Upper lobe of left lung (tissue), 4 donors: ENCODE measurements around the gene RNF227.

Experiments used
- POLR2AphosphoS5 ChIP-seq, 2 donors: sonication (generic); formaldehyde crosslinking; IDR thresholded peaks; one replicate each; pipeline ENCODE4 v1.5.1; 2017; ENCODE audit warnings: antibody characterized with exemption in 2 of 2
- TF ChIP-seq, protein P1 (sequence below), 6 experiments: fragments of 450-650 bp in 4 of 6; fragments of 200-600 bp in 2 of 6; sonication (generic) in 2 of 6; IDR thresholded peaks; one replicate each; pipeline ENCODE4 v1.5.1; 2016 to 2019; ENCODE audit warnings: antibody characterized with exemption in 6 of 6

DNA sequence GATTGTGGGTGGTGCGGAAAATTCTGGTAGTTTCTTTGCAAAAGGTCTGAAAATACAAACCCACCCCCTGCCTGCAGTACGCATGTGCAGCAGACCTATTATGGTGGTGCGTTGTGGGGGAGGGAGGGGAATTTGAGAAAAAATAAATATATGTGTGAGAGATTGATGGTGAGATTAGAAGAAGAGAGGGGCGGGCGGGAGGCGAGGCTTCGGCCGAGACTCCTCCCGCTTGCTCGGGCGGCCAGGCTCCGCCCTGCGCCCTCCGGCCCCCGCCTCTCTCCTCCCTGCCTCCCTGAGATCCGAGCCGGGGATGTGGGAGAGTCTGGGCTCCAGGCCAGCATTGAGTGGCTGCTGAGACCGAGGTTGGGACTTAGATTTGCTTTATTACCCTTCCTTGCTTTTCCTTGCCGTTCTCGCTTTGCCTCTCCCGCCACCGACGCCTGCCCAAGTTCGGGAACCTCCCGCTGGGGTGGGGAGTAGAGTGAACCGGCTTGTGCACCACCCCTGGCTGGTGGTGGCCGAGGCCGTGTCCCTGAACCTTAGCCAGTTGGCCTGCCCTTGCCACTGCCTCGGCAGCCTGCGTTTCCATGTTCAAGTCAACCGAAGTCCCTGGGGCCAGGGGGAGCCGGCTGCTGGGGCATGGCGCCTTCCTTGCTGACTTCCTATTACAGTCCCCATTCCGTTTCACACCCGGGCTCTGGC, 28.5 kb downstream of the RNF227 start:
- TF ChIP-seq POLR2AphosphoS5 (IDR thresholded peaks at IDR 0.05) = peak; percentile 39 to 50
- TF ChIP-seq, protein P1, sequence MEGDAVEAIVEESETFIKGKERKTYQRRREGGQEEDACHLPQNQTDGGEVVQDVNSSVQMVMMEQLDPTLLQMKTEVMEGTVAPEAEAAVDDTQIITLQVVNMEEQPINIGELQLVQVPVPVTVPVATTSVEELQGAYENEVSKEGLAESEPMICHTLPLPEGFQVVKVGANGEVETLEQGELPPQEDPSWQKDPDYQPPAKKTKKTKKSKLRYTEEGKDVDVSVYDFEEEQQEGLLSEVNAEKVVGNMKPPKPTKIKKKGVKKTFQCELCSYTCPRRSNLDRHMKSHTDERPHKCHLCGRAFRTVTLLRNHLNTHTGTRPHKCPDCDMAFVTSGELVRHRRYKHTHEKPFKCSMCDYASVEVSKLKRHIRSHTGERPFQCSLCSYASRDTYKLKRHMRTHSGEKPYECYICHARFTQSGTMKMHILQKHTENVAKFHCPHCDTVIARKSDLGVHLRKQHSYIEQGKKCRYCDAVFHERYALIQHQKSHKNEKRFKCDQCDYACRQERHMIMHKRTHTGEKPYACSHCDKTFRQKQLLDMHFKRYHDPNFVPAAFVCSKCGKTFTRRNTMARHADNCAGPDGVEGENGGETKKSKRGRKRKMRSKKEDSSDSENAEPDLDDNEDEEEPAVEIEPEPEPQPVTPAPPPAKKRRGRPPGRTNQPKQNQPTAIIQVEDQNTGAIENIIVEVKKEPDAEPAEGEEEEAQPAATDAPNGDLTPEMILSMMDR (IDR thresholded peaks at IDR 0.05) = no peak
